ENCODE data around the gene NLGN1. TPM values are rescaled to one million over a fixed set of nuclear protein-coding genes. Genes with fewer than 3 reads are reported as not detected.

Gene NLGN1
- total and polyA plus RNA-seq, 12 donors, result 0.13 to 3.7 (median 0.84) TPM

GRCh38 chr3:174068035-174068434, 670.5 kb downstream of the NLGN1 start:
- intact Hi-C loops (cut with DNase I), result no loop called here
- H3K9me3 ChIP-seq (replicated peaks in 1 of 3), result peaks cover 0 to 5% (median 0%) of the 10 kb centered on the region in 3 donors
- no peak overlapping the region for H3K4me3 ChIP-seq
- no peak overlapping the region for H3K27ac ChIP-seq
- DNase-seq, result no peak
- H3K36me3 ChIP-seq (replicated peaks in 1 of 2), result no peaks in the 10 kb centered on the region
- 72 to 100% (median 83%) methylated on average over 1 to 2 of the region's 2 CpGs for WGBS, 4 donors
- TF ChIP-seq POLR2A (IDR thresholded peaks at IDR 0.05), result no peak
- TF ChIP-seq, protein P1, sequence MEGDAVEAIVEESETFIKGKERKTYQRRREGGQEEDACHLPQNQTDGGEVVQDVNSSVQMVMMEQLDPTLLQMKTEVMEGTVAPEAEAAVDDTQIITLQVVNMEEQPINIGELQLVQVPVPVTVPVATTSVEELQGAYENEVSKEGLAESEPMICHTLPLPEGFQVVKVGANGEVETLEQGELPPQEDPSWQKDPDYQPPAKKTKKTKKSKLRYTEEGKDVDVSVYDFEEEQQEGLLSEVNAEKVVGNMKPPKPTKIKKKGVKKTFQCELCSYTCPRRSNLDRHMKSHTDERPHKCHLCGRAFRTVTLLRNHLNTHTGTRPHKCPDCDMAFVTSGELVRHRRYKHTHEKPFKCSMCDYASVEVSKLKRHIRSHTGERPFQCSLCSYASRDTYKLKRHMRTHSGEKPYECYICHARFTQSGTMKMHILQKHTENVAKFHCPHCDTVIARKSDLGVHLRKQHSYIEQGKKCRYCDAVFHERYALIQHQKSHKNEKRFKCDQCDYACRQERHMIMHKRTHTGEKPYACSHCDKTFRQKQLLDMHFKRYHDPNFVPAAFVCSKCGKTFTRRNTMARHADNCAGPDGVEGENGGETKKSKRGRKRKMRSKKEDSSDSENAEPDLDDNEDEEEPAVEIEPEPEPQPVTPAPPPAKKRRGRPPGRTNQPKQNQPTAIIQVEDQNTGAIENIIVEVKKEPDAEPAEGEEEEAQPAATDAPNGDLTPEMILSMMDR (IDR thresholded peaks at IDR 0.05), result no peak
- no peaks in the 10 kb centered on the region for H3K4me1 ChIP-seq (replicated peaks in 1 of 2)
- no peaks in the 10 kb centered on the region for H3K27me3 ChIP-seq

GRCh38 chr3:174072675-174073074, 675.1 kb downstream of the NLGN1 start:
- Histone ChIP-seq H3K36me3 (replicated peaks in 1 of 2) (no peaks in the 10 kb centered on the region), H3K9me3 (replicated peaks in 1 of 3) (no peaks in the 10 kb centered on the region), H3K4me3 (no peak overlapping the region), H3K27ac (no peak overlapping the region), H3K27me3 (no peaks in the 10 kb centered on the region), H3K4me1 (replicated peaks in 1 of 2) (no peaks in the 10 kb centered on the region)
- no peak for DNase-seq
- intact Hi-C loops (cut with DNase I), result no loop called here
- TF ChIP-seq POLR2A (IDR thresholded peaks at IDR 0.05), result no peak
- TF ChIP-seq, protein P1 (IDR thresholded peaks at IDR 0.05), result no peak
- WGBS, 4 donors, result 20 to 57% (median 33%) methylated on average over 1 of the region's 1 CpG

DNA sequence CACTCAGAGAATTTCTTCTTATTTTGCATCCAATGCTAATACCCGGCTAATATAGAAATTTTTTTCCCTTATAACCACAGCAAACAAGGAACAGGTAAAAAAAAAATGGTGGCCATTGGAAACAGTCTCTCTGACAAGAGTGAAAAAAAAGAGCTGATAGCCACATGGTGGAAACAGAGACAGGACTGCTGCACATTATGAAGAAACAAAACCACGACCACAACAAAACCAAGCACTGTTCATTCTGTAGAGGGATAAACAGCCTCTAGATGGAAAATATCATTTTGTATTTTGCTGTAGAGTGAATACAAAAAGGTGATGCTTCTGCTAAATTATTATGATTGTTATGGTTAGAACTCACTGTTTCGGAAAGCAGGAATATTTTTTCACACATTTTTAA, 686.2 kb downstream of the NLGN1 start:
- no peak for DNase-seq
- Histone ChIP-seq H3K4me1 (replicated peaks in 1 of 2) (no peaks in the 10 kb centered on the region), H3K27me3 (no peaks in the 10 kb centered on the region), H3K36me3 (replicated peaks in 1 of 2) (no peaks in the 10 kb centered on the region), H3K27ac (no peak overlapping the region), H3K4me3 (no peak overlapping the region), H3K9me3 (replicated peaks in 1 of 3) (peaks cover 0 to under 1% (median 0%) of the 10 kb centered on the region in 3 donors)
- TF ChIP-seq POLR2A (IDR thresholded peaks at IDR 0.05), result no peak
- TF ChIP-seq, protein P1 (IDR thresholded peaks at IDR 0.05), result no peak
- 76 to 89% (median 82%) methylated on average over 3 of the region's 3 CpGs for WGBS, 4 donors
- intact Hi-C loops (cut with DNase I), result no loop called here

GRCh38 chr3:174089592-174089991, 692.0 kb downstream of the NLGN1 start:
- 44 to 57% (median 52%) methylated on average over 2 of the region's 2 CpGs for WGBS, 4 donors
- H3K4me3 ChIP-seq, result no peak overlapping the region
- no peaks in the 10 kb centered on the region for H3K4me1 ChIP-seq (replicated peaks in 1 of 2)
- DNase-seq, result no peak
- H3K27ac ChIP-seq, result no peak overlapping the region
- no peak for TF ChIP-seq POLR2A (IDR thresholded peaks at IDR 0.05)
- TF ChIP-seq, protein P1 (IDR thresholded peaks at IDR 0.05), result no peak
- H3K9me3 ChIP-seq (replicated peaks in 1 of 3), result no peaks in the 10 kb centered on the region
- H3K27me3 ChIP-seq, result no peaks in the 10 kb centered on the region
- no peaks in the 10 kb centered on the region for H3K36me3 ChIP-seq (replicated peaks in 1 of 2)
- intact Hi-C loops (cut with DNase I), result no loop called here
